ENCODE data around the gene ATP6V0B. TPM values are rescaled to one million over a fixed set of nuclear protein-coding genes. Genes with fewer than 3 reads are reported as not detected.

ATP6V0B gene
- total and polyA plus RNA-seq, 10 of the 15 experiments (the other 5 are each of a cell fraction or from before 2014, with no cell fraction given) = 65.3 to 250 (median 144) TPM

GRCh38 chr1:43997295-43997999 lies 22.7 kb downstream of the ATP6V0B start:
- Histone ChIP-seq H4K20me1 (ENCODE audit: control insufficient read depth, insufficient read depth) (no peaks in the 10 kb centered on the region), H3K27ac (ENCODE audit: control insufficient read depth, insufficient read depth) (no peak overlapping the region), H3K9ac (ENCODE audit: control insufficient read depth, insufficient read depth, low read length) (no peak overlapping the region), H3K4me3 (no peak overlapping the region), H3K4me1 (ENCODE audit: control insufficient read depth, insufficient read depth, low read length) (peaks cover 7% of the 10 kb centered on the region), H3K9me3 (replicated peaks; ENCODE audit: control insufficient read depth, insufficient read depth, low read length) (no peaks in the 10 kb centered on the region), H2AFZ (ENCODE audit: control insufficient read depth, low read depth, low read length) (no peak overlapping the region), H3K79me2 (ENCODE audit: control insufficient read depth, insufficient read depth, low read length) (no peaks in the 10 kb centered on the region), H3K27me3 (replicated peaks in 1 of 2; ENCODE audit: control insufficient read depth in 2 of 2, insufficient read depth in 2 of 2, low read length in 1 of 2) (no peaks in the 10 kb centered on the region), H3K36me3 (ENCODE audit: control insufficient read depth in 2 of 2, insufficient read depth in 2 of 2, low read length in 1 of 2) (no peaks in the 10 kb centered on the region), H3K4me2 (ENCODE audit: control insufficient read depth, insufficient read depth) (no peak overlapping the region)
- no TSS peak for BruUV-seq (replicated peaks)
- in situ Hi-C loops (cut with MboI) = no loop called here
- ChIA-PET RAD21 (ENCODE audit: unreplicated experiment) (no interaction called here), POLR2A (no interaction called here), CTCF (no interaction called here), SMC1A (ENCODE audit: uncharacterized antibody, unreplicated experiment) (no interaction called here)
- WGBS (ENCODE audit: insufficient coverage, insufficient replicate concordance, low lambda C conversion rate, missing lambda C conversion rate) = 75% methylated on average over 22 of the region's 22 CpGs
- FAIRE-seq (no peak), DNase-seq (ENCODE audit: low read depth, low spot score) (no peak), ATAC-seq (no peak)
- TF ChIP-seq, protein P1, sequence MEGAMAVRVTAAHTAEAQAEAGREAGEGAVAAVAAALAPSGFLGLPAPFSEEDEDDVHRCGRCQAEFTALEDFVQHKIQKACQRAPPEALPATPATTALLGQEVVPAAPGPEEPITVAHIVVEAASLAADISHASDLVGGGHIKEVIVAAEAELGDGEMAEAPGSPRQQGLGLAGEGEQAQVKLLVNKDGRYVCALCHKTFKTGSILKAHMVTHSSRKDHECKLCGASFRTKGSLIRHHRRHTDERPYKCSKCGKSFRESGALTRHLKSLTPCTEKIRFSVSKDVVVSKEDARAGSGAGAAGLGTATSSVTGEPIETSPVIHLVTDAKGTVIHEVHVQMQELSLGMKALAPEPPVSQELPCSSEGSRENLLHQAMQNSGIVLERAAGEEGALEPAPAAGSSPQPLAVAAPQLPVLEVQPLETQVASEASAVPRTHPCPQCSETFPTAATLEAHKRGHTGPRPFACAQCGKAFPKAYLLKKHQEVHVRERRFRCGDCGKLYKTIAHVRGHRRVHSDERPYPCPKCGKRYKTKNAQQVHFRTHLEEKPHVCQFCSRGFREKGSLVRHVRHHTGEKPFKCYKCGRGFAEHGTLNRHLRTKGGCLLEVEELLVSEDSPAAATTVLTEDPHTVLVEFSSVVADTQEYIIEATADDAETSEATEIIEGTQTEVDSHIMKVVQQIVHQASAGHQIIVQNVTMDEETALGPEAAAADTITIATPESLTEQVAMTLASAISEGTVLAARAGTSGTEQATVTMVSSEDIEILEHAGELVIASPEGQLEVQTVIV (IDR thresholded peaks at IDR 0.05; ENCODE audit: borderline replicate concordance, partially characterized antibody) = no peak
- TF ChIP-seq MYC (IDR thresholded peaks at IDR 0.05; ENCODE audit: insufficient read depth, insufficient read length, insufficient replicate concordance, low read length, severe bottlenecking) = no peak
- TF ChIP-seq ATF3 (IDR thresholded peaks at IDR 0.05; ENCODE audit: borderline replicate concordance, extremely low read depth, low read depth, low read length) = no peak
- no peak for TF ChIP-seq EP300 (IDR thresholded peaks at IDR 0.05; ENCODE audit: borderline replicate concordance in 1 of 2, control insufficient read depth in 1 of 2, low read depth in 2 of 2, low read length in 2 of 2)
- no peak for TF ChIP-seq ATF7 (IDR thresholded peaks at IDR 0.05; ENCODE audit: low read depth)
- TF ChIP-seq, protein P2, sequence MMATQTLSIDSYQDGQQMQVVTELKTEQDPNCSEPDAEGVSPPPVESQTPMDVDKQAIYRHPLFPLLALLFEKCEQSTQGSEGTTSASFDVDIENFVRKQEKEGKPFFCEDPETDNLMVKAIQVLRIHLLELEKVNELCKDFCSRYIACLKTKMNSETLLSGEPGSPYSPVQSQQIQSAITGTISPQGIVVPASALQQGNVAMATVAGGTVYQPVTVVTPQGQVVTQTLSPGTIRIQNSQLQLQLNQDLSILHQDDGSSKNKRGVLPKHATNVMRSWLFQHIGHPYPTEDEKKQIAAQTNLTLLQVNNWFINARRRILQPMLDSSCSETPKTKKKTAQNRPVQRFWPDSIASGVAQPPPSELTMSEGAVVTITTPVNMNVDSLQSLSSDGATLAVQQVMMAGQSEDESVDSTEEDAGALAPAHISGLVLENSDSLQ (IDR thresholded peaks at IDR 0.05) = no peak
- TF ChIP-seq POLR2A (IDR thresholded peaks at IDR 0.05; ENCODE audit: low read depth, low read length) = no peak
- TF ChIP-seq MYB (IDR thresholded peaks at IDR 0.05; ENCODE audit: borderline replicate concordance, low read depth, low read length) = no peak
- no peak for TF ChIP-seq ZNF384 (IDR thresholded peaks at IDR 0.05; ENCODE audit: borderline replicate concordance, low read depth, low read length)
- no peak for TF ChIP-seq ZSCAN29 (IDR thresholded peaks at IDR 0.05)
- TF ChIP-seq YBX1 (IDR thresholded peaks at IDR 0.05) = no peak
- TF ChIP-seq SMARCA5 (IDR thresholded peaks at IDR 0.05) = no peak
- TF ChIP-seq TAF1 (IDR thresholded peaks at IDR 0.05; ENCODE audit: borderline replicate concordance, low read depth, low read length) = no peak
- TF ChIP-seq LARP7 (IDR thresholded peaks at IDR 0.05) = no peak
- TF ChIP-seq EED (IDR thresholded peaks at IDR 0.05; ENCODE audit: low read depth) = no peak
- intact Hi-C loops (cut with micrococcal nuclease; ENCODE audit: unreplicated experiment) = no loop called here

All from GM12878 (cell line).